ENCODE data around the gene SH3BP5L.
"Not testable (repeated sequence)": the region's sequence is repeated elsewhere in the genome, so short reads cannot be mapped to it uniquely, and the experiment has no call there.

Gene SH3BP5L

DNA sequence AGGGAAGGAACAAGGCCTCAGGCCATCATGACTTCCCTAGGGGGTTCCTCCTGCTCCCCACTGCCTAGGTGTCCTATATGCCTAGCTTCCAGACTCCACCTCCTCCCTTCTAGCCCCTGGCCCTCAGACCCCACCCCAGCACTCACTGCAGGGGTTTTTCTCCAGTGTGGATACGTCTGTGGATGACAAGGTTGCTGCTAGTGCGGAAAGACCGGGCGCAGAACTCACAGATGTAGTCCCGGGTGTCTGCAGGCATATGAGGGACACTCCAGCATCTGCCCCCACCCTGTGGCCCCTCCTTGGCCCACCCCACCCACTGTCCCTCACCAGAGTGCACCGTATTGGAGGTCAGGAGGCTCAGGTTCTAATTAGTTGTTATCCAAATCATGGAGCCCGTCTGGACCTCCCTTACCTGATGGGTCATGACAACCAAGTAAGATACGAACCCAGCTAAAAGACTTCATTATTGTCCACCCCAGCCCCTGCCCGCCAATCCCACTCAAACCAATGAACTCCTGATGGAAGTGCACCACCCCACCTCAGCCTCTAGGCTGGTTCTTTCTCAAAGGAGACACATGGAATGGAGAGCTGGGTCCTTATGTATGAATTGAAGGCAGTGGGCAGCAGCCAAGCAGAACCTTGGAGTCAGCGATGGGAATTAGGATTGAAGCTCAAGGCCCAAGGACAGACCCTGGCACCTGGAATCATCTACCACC, 25.0 kb upstream of the SH3BP5L start:
- no peak for DNase-seq

GRCh38 chr1:248850124-248850523, 24.4 kb upstream of the SH3BP5L start:
- DNase-seq = no peak

DNA sequence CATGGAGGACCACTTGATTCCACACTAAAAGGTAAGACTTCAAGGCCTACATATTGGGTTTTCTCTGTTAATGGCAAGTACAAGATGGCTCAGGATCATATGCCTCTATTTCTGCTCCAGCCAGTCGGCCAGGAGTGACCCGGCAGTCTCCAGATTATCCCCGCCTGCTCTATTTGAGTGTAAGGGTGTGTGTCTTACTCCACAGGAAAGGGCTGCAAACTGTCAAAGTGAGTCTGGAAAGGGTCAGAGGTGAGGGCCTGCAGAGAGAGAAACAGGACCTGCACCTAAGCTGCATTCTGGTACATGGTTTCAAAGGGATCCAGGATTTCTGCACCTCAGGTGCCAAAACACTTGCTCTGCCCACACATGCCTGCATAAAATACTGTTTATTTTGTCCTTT, 23.9 kb upstream of the SH3BP5L start:
- no peak for DNase-seq

- no peak for DNase-seq
Observed at GRCh38 chr1:248849152-248849551, 23.4 kb upstream of the SH3BP5L start.

DNA sequence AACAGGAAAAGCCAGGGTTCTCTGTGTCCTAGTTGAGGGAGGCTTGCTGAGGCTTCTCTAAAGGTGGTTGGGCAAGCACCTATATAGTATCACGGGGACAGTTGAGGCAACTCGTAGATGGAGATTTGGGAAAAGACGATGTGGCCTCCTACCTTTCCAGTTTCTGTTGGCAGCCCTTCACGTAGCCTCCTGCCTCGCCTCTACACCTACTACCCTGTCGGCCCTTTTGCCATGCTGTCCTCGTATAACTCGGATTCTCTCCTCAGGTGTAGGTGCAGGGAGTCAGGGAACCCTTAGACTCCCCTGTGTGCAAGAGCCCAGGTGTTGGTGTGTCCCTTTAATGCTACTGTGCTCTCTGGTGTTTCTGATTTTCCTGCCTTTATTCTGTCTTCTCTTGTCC, 22.9 kb upstream of the SH3BP5L start:
- DNase-seq = no peak

DNA sequence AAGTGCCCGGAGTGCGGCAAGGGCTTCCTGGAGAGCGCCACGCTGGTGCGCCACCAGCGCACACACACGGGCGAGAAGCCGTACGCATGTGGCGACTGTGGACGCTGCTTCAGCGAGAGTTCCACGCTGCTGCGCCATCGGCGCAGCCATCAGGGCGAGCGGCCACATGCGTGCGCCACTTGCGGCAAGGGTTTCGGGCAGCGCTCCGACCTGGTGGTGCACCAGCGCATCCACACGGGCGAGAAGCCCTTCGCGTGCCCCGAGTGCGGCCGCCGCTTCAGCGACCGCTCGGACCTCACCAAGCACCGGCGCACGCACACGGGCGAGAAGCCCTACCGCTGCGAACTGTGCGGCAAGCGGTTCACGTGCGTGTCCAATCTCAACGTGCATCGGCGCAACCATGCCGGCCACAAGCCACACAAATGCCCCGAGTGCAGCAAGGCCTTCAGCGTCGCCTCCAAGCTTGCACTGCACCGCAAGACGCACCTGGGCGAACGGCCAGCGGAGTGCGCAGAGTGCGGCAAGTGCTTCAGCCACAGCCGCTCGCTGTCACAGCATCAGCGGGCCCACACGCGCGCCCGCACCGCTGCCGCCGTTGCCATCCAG, 22.3 kb upstream of the SH3BP5L start:
- no peak for DNase-seq

GRCh38 chr1:248847181-248847955, 21.7 kb upstream of the SH3BP5L start:
- DNase-seq = no peak

DNA sequence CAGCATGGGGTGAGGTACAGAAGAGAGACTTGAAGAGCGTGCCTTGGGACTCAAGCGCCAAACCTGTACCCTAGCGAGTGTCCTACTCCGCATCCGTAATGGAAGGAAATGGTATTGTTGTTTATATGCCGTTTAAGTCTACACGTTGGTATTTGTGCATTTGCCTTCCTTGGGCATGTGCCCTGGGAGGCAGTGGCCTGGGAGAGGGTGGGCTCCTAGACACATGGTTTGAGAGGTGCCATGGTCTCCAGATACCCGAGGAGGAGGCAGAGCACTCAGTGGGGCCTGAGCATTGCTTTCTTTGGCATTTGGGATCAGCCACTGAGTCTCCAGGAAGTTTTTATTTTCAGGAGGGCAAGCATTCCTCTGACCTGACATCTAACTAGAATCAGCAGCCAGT, 18.8 kb upstream of the SH3BP5L start:
- no peak for DNase-seq

DNA sequence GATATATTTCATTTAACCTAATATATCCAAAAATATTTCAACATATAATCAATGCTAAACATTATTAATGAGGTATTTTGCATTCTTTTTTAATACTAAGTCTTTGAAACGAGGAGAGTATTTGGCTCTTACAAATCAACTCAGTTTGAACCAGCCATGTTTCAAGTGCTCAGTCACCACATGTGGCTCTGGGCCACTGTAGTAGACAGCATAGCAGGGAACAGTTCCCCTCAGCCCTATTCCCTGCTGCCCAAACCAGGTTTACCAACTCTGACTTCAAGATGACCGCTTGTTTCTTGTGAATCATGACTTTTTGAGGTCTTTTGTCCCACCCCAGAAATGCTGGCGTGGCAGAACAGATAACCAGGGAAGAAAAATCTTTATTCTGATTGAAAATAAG, 18.0 kb upstream of the SH3BP5L start:
- no peak for DNase-seq

- DNase-seq = no peak
Observed at GRCh38 chr1:248842781-248843331, 17.1 kb upstream of the SH3BP5L start.

GRCh38 chr1:248841702-248842395, 16.1 kb upstream of the SH3BP5L start:
- peak; percentile 63 for DNase-seq

DNA sequence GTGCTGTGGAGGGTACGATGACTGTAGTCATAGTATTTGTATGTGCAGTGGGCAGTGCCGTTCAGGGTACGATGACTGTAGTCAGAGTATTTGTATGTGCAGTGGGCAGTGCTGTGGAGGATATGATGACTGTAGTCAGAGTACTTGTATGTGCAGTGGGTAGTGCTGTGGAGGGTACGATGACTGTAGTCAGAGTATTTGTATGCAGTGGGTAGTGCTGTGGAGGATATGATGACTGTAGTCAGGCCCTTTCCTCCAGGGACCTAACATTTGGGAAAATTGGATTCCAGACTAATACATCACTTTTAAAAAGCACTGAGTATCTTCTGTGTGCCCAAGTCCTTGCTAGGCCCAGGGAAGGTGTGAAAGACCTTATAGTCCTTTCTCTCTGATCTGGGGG, 15.2 kb upstream of the SH3BP5L start:
- no peak for DNase-seq

GRCh38 chr1:248839168-248839555, 13.4 kb upstream of the SH3BP5L start:
- no peak for DNase-seq

DNA sequence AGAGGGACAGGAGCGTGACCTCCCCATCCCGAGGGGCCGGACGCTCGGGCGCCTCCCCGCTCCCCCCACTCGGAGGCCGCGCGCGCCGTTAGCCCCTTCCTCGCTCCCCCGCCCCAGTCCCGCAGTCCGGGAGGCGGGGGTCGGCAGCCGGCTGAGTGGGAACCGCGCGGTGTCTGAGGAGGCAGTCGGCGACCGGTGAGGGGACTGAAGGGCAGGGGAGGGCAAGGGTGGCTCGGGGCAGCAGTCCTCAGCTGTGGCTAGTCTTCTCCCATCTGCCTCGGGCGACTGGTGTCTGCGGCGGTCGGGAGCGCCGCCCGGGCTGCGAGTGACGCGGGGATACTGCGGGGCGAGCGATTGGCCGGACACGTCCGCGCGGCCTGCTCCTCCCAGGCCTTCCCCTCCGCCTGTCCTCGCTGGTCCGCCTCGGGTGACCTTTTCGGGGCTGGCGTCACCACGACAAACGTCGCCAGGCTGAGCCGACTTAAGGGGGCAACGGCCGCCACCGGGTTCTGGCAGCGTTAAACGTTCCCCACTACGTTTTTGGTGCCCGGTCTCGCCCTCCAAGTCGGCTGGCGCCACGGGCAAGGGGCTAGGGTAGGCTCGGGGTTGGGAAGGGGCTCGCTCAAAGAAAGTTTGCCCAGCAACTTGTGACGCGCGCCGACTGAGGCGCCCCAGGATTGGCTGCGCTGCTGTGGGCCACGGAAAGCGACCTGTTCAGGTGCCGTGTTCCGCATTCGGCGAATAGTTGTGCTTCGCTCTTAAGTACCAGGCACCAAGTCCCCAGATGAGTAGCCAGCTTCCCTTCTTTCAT, 12.8 kb upstream of the SH3BP5L start:
- peak; percentile 91 for DNase-seq

- peak; percentile 95 for DNase-seq
Observed at GRCh38 chr1:248837781-248838356, 12.2 kb upstream of the SH3BP5L start, which contains the start of gene ZNF672. Gene ZNF672 (plus strand): TSS chr1:248838224. CDS start chr1:248847275, 9,051 bp downstream.

GRCh38 chr1:248837045-248837780, 11.5 kb upstream of the SH3BP5L start:
- DNase-seq = no peak

- DNase-seq = no peak
Observed at GRCh38 chr1:248834343-248834940, 8.7 kb upstream of the SH3BP5L start.

- no peak for DNase-seq
Observed at GRCh38 chr1:248831842-248832241, 6.1 kb upstream of the SH3BP5L start.

- not testable (repeated sequence) for DNase-seq
Observed at GRCh38 chr1:248830718-248831017, 5.0 kb upstream of the SH3BP5L start.

DNA sequence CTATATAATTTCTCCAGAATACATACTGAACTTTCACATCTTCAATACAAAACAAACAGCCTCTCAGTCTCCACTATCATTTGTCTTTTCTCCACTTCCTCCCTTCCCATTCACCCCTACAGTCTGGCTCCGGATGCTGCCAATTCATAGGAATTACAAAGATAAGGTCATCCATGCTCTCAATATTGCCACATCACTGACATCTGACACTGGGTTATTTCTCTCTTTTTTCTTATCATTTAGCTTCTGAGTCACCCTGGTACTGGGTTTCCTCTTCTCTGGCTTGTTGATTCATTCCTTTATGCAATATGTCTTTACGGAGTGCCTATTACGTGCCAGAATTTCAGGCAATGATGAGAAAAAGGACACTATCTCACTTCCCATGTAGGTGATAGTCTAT, 3.1 kb upstream of the SH3BP5L start:
- DNase-seq = no peak

- no peak for DNase-seq
Observed at GRCh38 chr1:248825573-248825908, 174 bp downstream of the SH3BP5L start.

Data from CD4-positive, alpha-beta T cell treated with Interleukin-17A for 1 hour (primary cell).